Measurements from ENCODE around the gene DUOX2.
A peak's percentile ranks its signal among the peaks of the same experiment; 100 is the strongest.

Gene DUOX2

DNA sequence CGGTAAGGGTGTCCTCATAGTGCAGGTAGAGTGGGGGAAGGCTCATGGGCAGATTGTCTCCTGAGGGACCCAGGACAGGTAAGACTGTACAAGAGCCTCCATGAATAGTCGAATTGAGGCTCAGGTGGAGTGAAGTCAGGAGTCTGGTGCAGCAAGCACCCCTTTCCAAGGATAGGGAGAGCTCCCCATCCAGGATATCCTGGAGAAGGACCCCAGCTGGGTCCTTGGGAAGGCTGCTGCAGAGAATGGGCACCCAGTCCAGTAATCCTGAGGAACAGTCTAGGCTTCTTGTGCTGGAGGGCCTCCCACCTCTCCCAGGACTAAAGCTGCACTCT, 746 bp upstream of the DUOX2 start:
- no peak for DNase-seq (ENCODE audit: low read depth)
- TF ChIP-seq, protein P1, sequence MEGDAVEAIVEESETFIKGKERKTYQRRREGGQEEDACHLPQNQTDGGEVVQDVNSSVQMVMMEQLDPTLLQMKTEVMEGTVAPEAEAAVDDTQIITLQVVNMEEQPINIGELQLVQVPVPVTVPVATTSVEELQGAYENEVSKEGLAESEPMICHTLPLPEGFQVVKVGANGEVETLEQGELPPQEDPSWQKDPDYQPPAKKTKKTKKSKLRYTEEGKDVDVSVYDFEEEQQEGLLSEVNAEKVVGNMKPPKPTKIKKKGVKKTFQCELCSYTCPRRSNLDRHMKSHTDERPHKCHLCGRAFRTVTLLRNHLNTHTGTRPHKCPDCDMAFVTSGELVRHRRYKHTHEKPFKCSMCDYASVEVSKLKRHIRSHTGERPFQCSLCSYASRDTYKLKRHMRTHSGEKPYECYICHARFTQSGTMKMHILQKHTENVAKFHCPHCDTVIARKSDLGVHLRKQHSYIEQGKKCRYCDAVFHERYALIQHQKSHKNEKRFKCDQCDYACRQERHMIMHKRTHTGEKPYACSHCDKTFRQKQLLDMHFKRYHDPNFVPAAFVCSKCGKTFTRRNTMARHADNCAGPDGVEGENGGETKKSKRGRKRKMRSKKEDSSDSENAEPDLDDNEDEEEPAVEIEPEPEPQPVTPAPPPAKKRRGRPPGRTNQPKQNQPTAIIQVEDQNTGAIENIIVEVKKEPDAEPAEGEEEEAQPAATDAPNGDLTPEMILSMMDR (IDR thresholded peaks at IDR 0.05; ENCODE audit: insufficient read depth, low read depth, low read length, missing control alignments), result no peak
- H3K4me3 ChIP-seq (ENCODE audit: low read length), result no peak overlapping the region

DNA sequence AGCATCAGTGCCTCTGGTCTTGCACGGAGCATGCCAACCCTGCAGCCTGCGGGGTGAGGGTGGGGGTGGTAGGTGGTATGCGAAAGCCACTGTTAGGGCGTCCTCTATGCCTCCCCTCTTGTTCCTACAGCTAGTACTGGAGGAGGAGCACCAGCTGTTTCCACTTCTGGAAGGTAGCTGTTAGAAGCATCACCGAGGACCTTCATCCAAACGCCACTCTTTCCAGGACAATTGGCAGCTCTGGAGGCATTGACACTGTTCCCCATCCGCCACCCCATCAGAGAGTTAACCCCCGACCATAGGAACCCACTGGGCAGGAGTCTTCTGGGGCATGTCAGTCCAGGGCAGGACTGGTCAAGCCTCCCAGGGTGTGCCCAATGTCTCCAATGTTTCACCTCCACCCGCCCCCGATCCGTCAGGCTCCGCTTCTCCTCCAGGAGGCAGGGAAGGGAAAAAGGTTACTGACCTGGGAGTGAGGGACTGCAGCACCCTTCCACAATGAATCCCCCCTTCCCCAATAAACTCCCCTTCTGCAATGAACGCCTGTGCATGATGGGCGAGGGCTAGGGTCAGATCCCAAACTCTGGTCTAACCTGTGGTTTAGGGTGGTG, 487 bp downstream of the DUOX2 start:
- TF ChIP-seq, protein P1 (IDR thresholded peaks at IDR 0.05; ENCODE audit: insufficient read depth, low read depth, low read length, missing control alignments), result no peak
- no peak for DNase-seq (ENCODE audit: low read depth)
- no peak overlapping the region for H3K4me3 ChIP-seq (ENCODE audit: low read length)

DNA sequence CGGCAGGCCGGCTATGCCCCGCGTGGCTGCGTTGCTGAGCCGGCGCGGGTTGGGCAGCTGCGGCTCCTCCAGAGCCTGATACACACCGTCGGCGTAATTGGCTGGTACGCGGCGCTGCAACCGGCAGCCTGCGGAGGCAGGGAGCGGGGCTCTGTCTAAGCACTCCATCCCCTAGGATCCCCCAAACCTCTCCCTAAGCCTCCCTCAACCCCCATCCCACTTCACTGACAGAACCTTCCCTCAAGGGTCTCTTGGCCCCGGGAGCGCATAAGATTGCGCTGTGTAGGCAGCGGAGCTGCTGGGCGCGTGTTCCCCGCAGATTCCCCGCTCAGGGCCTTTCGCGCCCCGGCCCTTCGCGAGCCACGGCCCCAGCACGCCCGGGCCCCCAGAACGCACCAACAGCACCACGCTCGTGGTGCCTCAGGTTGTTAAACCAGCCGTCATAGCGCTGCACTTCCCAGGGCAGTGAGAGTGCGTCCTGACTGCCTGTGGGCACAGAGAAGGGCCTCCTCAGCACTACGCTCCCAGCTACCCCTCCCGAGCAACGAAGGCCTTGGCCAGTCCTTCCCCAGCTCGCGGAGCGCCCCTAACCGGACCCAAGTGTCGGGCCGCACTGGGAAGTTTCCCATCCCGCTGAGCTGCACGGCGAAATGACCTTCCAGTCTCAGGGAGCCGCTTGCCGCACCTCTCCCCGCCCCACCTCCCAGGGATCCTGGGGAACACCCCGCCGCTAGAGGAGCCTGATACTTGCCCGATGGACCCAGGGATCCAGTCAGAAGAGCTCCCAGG, 1.2 kb downstream of the DUOX2 start:
- TF ChIP-seq, protein P1 (IDR thresholded peaks at IDR 0.05; ENCODE audit: insufficient read depth, low read depth, low read length, missing control alignments), result no peak
- DNase-seq (ENCODE audit: low read depth), result peak; percentile 35
- peak overlapping the region; percentile 5 for H3K4me3 ChIP-seq (ENCODE audit: low read length)

- TF ChIP-seq, protein P1 (IDR thresholded peaks at IDR 0.05; ENCODE audit: insufficient read depth, low read depth, low read length, missing control alignments), result no peak
- peak overlapping the region; percentile 3 for H3K4me3 ChIP-seq (ENCODE audit: low read length)
- no peak for DNase-seq (ENCODE audit: low read depth)
Measured at GRCh38 chr15:45112143-45112590, 1.8 kb downstream of the DUOX2 start.

- DNase-seq (ENCODE audit: low read depth), result no peak
- TF ChIP-seq, protein P1 (IDR thresholded peaks at IDR 0.05; ENCODE audit: insufficient read depth, low read depth, low read length, missing control alignments), result no peak
Measured at GRCh38 chr15:45111390-45112142, 2.4 kb downstream of the DUOX2 start.

GRCh38 chr15:45110256-45110820, 3.6 kb downstream of the DUOX2 start:
- TF ChIP-seq, protein P1 (IDR thresholded peaks at IDR 0.05; ENCODE audit: insufficient read depth, low read depth, low read length, missing control alignments), result no peak
- H3K4me3 ChIP-seq (ENCODE audit: low read length), result no peak overlapping the region
- no peak for DNase-seq (ENCODE audit: low read depth)

More at GRCh38 chr15:45111390-45112142, 2.4 kb downstream of the DUOX2 start:
- H3K4me3 ChIP-seq (ENCODE audit: low read length), result no peak overlapping the region
